ENCODE measurements around the gene NAP1L5. TPM values are rescaled to one million over a fixed set of nuclear protein-coding genes. Genes with fewer than 3 reads are reported as not detected.

Gene NAP1L5
- total RNA-seq, 1 experiment from 2014 or later = 1.8 TPM

GRCh38 chr4:88731381-88731780 lies 33.8 kb upstream of the NAP1L5 start:
- no peak overlapping the region for H2AFZ ChIP-seq (ENCODE audit: low read depth, low read length, poor library complexity, severe bottlenecking)
- no peaks in the 10 kb centered on the region for H3K79me2 ChIP-seq (ENCODE audit: insufficient read depth, low read length)
- RAD21 ChIA-PET (ENCODE audit: low non-redundant PET in 1 of 2, low total read pairs in 2 of 2, uncharacterized antibody in 2 of 2, unreplicated experiment in 2 of 2) = no interaction called here
- no peaks in the 10 kb centered on the region for H4K20me1 ChIP-seq (ENCODE audit: insufficient read depth)
- CTCF ChIA-PET = no interaction called here
- H3K27ac ChIP-seq (ENCODE audit: low read depth, low read length) = no peak overlapping the region
- peaks cover 0 to 10% of the 10 kb centered on the region in 2 experiments; a peak in 1 of 4 replicates for H3K36me3 ChIP-seq (ENCODE audit: control insufficient read depth in 1 of 2, insufficient read depth in 2 of 2, low read length in 2 of 2)
- ATAC-seq (no peak), DNase-seq (ENCODE audit: low read depth, low spot score) (no peak)
- POLR2A ChIA-PET = no interaction called here
- H3K4me2 ChIP-seq (ENCODE audit: low read length) = no peak overlapping the region
- no peak for TF ChIP-seq YY1 (IDR thresholded peaks at IDR 0.05; ENCODE audit: extremely low read depth, insufficient replicate concordance, low read depth, low read length)
- TF ChIP-seq REST (IDR thresholded peaks at IDR 0.05; ENCODE audit: low read depth) = no peak
- TF ChIP-seq ELF1 (IDR thresholded peaks at IDR 0.05; ENCODE audit: borderline replicate concordance, low read depth) = no peak
- no peak for TF ChIP-seq CBX3 (IDR thresholded peaks at IDR 0.05; ENCODE audit: low read depth)
- no peak for TF ChIP-seq CEBPB (IDR thresholded peaks at IDR 0.05; ENCODE audit: low read depth)
- TF ChIP-seq ATF3 (IDR thresholded peaks at IDR 0.05) = no peak
- no peak for TF ChIP-seq EGR1 (IDR thresholded peaks at IDR 0.05; ENCODE audit: low read depth)
- no peak for TF ChIP-seq SP1 (IDR thresholded peaks at IDR 0.05; ENCODE audit: low read depth)
- no peak for TF ChIP-seq ZBTB33 (IDR thresholded peaks at IDR 0.05; ENCODE audit: extremely low read depth, insufficient replicate concordance, low read length)
- no peak for TF ChIP-seq ZFX (IDR thresholded peaks at IDR 0.05)
- no peak for TF ChIP-seq SRF (IDR thresholded peaks at IDR 0.05; ENCODE audit: low read depth)
- no peaks in the 10 kb centered on the region for H3K9me2 ChIP-seq (ENCODE audit: insufficient read depth)
- no peaks in the 10 kb centered on the region for H3K4me1 ChIP-seq (ENCODE audit: control insufficient read depth in 1 of 2, insufficient read depth in 2 of 2, low read length in 2 of 2)
- no peak overlapping the region for H3K9ac ChIP-seq (ENCODE audit: low read length)
- H3K9me3 ChIP-seq (ENCODE audit: control insufficient read depth in 1 of 2, insufficient read depth in 1 of 2, low read depth in 1 of 2, low read length in 2 of 2) = no peaks in the 10 kb centered on the region
- intact Hi-C loops (cut with micrococcal nuclease) = no loop called here
- no peak overlapping the region for H3K4me3 ChIP-seq (replicated peaks in 1 of 2; ENCODE audit: low read depth in 1 of 2, low read length in 2 of 2)
- H3K27me3 ChIP-seq (ENCODE audit: insufficient read depth, low read length) = no peaks in the 10 kb centered on the region
- no TSS peak for BruUV-seq (replicated peaks)

Measured in HCT116 (cell line).